ENCODE data around the gene SLC35D2.

DNA sequence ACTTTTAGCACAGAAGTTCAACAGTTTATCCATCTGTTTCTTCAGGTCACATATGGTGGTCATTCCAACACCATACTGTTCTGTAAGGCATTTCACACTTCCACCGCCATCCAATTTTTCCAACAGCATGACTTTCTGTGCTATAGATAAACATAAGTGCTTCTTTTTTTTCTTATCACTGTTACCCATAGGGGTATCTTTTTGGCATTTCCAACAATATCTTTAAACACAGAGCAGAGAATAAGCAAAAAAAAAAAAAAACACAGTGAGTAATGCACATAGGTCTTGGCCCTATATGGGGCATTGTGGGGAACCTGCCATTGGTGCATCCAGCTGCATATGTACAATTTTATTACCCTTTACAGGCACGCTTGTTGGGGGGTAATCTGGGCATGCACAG is 46.9 kb upstream of the SLC35D2 start:
- TF ChIP-seq, protein P1, sequence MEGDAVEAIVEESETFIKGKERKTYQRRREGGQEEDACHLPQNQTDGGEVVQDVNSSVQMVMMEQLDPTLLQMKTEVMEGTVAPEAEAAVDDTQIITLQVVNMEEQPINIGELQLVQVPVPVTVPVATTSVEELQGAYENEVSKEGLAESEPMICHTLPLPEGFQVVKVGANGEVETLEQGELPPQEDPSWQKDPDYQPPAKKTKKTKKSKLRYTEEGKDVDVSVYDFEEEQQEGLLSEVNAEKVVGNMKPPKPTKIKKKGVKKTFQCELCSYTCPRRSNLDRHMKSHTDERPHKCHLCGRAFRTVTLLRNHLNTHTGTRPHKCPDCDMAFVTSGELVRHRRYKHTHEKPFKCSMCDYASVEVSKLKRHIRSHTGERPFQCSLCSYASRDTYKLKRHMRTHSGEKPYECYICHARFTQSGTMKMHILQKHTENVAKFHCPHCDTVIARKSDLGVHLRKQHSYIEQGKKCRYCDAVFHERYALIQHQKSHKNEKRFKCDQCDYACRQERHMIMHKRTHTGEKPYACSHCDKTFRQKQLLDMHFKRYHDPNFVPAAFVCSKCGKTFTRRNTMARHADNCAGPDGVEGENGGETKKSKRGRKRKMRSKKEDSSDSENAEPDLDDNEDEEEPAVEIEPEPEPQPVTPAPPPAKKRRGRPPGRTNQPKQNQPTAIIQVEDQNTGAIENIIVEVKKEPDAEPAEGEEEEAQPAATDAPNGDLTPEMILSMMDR (IDR thresholded peaks at IDR 0.05; ENCODE audit: insufficient read depth, low read length, poor library complexity, severe bottlenecking), result no peak
- TF ChIP-seq EZH2phosphoT487 (conservative IDR thresholded peaks at IDR 0.05; ENCODE audit: low read length), result no peak

Data from SU-DHL-6 (cell line).